ENCODE measurements around the gene LRRC10B.

DNA sequence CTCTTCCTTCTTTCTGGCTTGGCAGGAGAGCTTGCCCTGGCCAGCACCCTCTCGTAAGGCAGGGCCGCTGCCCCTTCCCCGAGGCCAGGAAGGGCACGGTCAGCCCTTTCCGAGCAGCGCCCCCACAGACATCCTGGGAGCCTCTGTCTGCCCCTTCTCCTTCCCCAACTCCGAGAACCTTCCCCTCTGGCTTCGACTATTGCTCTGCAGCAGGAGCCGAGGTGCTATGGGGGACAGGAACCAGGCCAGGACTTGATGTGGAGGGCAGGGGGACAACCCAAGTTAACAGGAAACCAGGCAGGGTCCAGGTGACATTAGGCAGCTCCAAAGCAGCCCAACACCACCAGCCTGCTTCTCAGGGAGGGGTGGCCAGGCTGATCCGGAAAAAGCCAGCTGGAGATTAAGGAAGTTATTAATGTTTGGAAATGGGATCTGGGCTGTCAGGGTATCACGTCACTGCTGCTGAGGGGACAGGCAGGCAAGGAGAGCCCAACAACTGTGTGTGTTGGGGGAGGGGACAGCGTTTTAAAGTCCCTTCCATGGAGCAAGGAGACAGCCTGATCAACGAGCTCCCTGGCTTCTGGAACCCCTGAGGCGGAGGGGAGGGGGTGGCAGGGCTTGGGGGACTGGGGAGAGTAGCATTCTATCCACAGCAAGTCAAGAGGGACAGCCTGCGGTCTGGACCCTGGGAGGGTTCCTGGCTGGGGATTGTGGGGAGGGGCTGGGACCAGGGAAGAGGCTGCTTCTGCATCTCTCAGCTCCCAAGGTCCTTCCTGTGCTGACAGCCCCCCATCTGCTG is 45.0 kb downstream of the LRRC10B start:
- TF ChIP-seq, protein P1, sequence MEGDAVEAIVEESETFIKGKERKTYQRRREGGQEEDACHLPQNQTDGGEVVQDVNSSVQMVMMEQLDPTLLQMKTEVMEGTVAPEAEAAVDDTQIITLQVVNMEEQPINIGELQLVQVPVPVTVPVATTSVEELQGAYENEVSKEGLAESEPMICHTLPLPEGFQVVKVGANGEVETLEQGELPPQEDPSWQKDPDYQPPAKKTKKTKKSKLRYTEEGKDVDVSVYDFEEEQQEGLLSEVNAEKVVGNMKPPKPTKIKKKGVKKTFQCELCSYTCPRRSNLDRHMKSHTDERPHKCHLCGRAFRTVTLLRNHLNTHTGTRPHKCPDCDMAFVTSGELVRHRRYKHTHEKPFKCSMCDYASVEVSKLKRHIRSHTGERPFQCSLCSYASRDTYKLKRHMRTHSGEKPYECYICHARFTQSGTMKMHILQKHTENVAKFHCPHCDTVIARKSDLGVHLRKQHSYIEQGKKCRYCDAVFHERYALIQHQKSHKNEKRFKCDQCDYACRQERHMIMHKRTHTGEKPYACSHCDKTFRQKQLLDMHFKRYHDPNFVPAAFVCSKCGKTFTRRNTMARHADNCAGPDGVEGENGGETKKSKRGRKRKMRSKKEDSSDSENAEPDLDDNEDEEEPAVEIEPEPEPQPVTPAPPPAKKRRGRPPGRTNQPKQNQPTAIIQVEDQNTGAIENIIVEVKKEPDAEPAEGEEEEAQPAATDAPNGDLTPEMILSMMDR (IDR thresholded peaks at IDR 0.05; ENCODE audit: insufficient read depth, low read length) = no peak
- no peak for TF ChIP-seq POLR2AphosphoS5 (IDR thresholded peaks at IDR 0.05; ENCODE audit: low read depth)
